Measurements from ENCODE around the gene VPREB1.
"Not testable (repeated sequence)": the region's sequence is repeated elsewhere in the genome, so short reads cannot be mapped to it uniquely, and the experiment has no call there.

The VPREB1 gene

DNA sequence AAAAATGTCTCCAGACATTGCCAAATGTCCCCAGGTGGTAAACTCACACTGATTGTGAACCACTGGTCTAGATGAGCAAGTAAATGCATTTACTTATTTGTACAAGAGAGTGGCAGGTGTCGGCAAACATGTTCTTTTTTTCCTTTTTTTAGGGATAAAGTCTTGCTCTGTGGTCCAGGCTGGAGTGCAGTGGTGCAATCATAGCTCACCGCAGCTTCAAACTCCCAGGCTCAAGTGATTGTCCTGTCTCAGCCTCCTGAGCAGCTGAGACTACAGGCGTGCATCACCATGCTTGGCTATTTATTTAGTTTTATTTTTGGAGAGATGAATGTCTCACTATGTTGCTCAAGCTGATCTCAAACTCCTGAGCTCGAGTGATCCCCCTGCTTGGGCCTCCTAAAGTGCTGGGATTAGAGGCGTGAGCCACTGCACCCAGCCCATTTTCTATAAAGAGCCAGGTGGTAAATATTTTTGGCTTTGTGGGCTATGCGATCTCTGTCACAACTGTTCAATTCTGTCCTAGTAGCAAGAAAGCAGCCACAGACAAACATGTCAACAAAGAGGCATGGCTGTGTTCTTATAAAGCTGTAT is 1.4 kb downstream of the VPREB1 start:
- no peak for DNase-seq (ENCODE audit: low read depth, low spot score)

DNA sequence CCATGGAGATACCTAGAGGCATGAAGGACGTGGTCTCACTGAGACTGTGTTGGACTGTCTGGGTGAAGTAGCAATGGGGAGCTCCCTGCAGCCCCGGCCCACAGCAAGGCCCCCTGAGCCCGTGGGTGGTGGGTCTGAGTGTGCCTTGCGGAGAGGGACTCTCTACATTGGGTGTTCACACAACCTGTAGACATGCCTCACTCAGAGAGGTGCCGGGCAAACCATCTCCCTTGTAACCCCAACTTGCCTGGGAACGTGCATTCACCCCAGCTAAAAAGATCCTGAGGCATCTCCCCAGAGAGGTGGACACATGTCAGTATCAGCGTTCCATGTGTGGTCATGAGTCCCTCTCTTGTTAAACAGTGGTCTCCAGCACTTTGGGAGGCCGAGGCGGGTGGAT is 2.1 kb downstream of the VPREB1 start:
- DNase-seq (ENCODE audit: low read depth, low spot score), result no peak

DNA sequence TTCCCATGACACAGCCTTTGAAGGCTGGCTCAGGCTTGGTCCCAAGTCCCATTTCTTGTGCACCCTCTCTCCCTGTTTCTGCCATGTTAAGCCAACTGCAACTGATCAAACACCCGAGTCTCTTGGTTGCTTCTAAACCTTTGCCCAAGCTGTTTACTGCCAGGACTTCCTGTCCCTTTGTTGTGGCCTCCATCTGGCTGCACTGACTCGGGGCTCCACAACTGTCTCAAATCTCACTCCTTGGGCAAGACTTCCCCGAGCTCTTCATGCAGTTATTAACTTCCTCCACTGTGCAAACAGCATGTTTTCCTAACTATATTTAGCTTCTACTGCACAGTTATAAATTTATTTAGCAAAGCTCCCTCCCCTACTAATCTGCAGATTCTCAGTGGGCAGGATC is 4.3 kb downstream of the VPREB1 start:
- DNase-seq (ENCODE audit: low read depth, low spot score), result no peak

DNA sequence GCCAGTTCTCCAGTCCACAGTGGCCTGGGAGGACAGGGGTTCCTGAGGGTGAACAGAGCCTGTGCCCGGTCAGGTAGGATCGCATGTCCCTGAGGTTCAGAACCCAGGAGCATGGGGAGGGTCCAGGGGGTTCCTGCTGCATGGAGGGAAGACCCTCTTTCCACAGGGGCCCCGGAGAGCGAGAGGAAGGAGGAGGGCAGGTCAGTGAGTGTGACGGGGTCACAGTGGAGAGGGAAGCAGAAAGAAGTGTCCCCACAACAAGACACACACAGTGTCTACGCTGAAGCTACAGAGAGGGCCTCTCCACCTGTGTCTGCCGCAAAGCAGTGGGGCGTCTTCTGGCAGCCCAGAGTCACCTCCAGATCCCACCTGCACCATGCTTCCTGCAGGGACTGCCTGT is 6.1 kb downstream of the VPREB1 start:
- DNase-seq (ENCODE audit: low read depth, low spot score), result not testable (repeated sequence)

DNA sequence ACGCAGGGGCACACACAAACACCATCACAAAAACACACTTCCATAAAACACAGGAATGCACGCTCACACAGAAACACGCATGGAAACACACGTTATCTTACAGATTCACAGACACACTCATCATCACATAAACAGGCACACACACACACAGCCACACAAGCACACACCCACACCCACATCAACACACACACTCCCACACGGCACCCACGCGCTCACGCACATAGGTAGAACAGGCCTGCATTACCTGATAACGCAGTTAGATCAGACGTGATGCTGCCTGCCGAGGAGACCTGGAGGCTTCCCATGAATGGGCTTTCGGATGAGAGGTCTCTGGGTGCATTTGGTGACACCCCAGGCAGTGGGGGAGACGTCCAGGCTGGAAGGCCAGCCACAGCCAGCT is 11.5 kb downstream of the VPREB1 start:
- not testable (repeated sequence) for DNase-seq (ENCODE audit: low read depth, low spot score)

DNA sequence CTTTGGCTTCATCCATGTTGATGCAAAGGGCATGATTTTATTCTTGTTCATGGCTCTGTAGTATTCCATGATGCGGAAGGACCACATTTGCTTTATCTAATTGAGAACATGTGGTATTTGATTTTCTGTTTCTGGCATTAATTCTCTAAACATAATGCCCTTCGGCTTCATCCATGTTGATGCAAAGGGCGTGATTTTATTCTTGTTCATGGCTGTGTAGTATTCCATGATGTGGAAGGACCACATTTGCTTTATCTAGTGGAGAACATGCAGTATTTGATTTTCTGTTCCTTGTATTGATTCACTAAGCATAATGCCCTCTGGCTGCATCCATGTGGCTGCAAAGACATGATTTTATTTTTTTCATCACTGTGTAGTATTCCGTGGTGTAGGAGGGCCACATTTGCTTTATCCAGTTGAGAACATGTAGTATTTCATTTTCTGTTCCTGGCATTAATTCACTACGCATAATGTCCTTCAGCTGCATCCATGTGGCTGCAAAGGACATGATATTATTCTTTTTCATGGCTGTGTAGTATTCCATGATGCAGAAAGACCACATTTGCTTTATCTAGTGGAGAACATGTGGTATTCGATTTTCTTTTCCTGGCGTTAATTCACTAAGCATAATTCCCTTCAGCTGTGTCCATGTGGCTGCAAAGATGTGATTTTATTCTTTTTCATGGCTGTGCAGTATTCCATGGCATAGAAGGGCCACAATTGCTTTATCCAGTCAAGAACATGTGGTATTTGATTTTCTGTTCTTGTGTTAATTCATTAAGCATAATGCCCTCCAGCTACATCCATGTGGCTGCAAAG is 14.2 kb downstream of the VPREB1 start:
- DNase-seq (ENCODE audit: low read depth, low spot score), result not testable (repeated sequence)

DNA sequence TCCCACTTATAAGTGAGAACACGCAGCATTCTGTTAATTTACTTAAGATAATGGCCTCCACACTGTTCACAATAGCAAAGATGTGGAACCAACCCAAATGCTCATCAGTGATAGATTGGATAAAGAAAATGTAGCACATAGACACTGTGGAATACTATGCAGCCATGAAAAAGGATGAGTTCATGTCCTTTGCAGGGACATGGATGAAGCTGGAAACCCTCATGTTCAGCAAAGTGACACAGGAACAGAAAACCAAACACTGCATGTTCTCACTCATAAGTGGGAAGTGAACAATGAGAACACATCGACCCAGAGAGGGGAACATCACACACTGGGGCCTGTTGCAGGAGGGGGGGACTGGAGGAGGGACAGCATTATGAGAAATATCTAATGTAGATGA is 15.6 kb downstream of the VPREB1 start:
- DNase-seq (ENCODE audit: low read depth, low spot score), result not testable (repeated sequence)

DNA sequence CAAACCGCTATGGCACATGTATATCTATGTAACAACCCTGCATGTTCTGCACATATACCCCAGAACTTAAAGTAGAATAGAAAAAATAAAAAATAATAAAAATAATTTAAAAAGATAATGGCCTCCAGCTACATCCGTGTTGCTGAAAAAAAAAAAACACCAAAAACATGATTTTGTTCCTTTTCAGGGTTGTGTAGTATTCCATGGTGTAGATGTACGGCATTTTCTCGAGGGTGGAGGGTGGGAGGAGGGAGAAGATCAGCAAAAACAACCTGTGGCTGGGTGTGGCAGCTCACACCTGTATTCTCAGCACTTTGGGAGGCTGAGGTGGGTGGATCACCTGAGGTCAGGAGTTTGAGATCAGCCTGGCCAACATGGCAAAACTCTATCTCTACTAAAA is 16.0 kb downstream of the VPREB1 start:
- not testable (repeated sequence) for DNase-seq (ENCODE audit: low read depth, low spot score)

DNA sequence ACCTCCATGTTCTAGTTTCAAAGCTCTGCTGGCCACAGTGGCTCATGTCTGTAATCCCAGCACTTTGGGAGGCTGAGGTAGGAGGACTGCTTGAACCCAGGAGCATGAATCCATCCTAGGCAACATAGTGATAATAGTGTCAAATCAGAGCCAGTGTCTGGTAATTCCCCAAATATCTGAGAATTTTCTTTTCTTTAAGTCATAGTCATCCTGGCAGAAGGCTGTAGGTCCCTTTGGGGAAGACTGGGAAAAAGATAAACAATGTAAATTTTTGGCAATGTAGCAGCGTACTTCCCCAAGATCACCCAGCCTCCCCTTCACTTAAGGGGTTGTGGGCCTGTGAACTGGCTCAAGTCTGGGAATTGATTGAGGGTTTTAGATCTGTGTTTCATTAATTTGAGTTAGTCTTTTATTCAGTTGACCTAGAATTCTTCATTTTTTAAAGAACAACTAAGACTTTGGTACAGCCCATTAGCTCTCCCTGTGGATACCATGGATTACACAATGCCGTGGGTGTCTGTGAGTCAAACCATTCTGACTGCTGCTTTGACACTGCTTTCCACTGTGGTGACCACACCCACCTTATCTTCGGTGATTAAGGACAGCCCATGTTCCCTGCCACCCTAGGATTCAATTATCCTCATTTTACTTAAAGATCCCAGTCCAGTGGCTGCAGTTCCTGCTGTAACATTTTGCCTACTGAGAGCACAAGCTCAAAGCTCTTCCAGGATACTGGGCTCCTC is 17.9 kb downstream of the VPREB1 start:
- not testable (repeated sequence) for DNase-seq (ENCODE audit: low read depth, low spot score)

DNA sequence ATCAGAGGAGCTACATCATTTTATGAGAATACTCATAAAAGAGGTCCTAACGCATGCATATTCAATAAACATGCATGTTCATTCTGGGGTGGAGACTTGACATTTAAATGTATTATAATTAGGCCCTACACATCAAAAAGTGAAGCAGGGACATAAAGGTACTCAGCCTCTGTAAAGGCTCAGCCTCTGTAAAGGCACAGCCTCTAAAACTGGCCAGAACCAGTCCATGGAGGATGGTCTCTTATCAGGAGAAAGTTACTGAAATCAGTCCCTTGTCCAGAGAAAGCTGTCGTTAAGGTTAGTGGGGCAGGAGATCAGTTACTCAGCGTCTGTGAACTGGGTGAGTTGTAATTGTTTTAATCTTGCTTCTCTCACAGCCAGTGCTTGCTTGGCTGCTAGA is 19.2 kb downstream of the VPREB1 start:
- not testable (repeated sequence) for DNase-seq (ENCODE audit: low read depth, low spot score)

DNA sequence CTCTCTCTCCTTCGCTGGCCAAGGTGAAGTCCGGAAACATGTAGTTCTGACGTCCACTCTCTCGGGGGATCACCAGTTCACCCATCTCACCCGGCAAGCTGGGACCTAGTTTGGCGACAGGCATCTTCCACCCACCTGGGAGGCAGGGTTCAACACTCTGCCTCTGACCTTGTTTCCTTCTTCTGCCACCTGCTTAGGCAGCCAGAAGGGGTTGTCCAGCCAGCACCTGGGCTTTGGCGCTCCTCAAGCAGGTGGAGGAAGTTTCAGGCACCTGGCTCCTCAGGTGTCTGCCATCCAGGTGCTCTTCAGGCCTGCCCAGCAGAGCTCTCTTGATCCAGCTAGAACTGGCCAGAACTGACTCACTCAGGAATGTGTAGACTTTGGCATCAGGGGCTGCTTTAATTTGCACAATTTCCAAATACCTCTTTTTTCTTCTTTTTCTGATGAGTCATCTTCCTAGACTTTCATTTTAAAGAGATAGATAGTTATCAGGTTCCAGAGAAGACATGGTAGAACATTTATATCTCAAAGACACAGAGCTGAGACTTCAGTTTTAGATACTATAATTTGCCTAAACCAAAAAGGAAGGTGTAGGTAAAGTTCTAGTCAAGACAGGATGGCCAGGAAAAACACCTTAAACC is 25.6 kb downstream of the VPREB1 start:
- DNase-seq (ENCODE audit: low read depth, low spot score), result not testable (repeated sequence)

DNA sequence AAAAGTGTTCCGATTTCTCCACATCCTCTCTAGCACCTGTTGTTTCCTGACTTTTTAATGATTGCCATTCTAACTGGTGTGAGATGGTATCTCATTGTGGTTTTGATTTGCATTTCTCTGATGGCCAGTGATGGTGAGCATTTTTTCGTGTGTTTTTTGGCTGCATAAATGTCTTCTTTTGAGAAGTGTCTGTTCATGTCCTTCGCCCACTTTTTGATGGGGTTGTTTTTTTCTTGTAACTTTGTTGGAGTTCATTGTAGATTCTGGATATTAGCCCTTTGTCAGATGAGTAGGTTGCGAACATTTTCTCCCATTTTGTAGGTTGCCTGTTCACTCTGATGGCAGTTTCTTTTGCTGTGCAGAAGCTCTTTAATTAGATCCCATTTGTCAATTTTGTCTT is 32.8 kb downstream of the VPREB1 start:
- DNase-seq (ENCODE audit: low read depth, low spot score), result not testable (repeated sequence)

DNA sequence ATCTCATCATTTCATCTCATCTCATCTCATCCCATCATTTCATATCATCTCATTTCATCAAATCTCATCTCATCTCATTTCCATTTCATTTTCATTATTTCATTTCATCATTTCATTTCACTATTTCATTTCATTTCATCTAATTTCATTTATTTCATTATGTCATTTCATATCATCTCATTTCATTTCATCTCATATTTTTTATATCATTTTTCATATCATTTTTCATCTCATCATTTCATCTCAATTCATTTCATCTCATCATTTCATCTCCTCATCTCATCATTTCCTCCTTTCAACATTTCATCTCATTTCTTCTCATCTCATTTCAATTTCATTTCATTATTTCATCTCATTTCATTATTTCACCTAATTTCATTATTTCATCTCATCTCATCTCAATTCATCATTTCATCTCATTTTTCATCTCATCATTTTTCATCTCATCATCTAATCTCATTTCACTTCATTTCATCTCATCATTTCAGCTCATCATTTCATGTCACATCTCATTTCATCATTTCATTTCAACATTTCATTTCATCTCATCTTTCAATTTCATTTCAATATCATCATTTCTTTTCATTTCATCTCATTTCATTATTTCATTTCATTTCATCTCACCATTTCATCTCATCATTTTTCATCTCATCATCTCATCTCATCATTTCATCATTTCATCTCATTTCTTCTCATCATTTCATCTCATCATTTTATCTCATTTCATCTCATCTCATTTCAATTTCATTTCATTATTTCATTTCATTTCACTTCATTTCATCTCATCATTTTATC is 40.6 kb downstream of the VPREB1 start:
- not testable (repeated sequence) for DNase-seq (ENCODE audit: low read depth, low spot score)

DNA sequence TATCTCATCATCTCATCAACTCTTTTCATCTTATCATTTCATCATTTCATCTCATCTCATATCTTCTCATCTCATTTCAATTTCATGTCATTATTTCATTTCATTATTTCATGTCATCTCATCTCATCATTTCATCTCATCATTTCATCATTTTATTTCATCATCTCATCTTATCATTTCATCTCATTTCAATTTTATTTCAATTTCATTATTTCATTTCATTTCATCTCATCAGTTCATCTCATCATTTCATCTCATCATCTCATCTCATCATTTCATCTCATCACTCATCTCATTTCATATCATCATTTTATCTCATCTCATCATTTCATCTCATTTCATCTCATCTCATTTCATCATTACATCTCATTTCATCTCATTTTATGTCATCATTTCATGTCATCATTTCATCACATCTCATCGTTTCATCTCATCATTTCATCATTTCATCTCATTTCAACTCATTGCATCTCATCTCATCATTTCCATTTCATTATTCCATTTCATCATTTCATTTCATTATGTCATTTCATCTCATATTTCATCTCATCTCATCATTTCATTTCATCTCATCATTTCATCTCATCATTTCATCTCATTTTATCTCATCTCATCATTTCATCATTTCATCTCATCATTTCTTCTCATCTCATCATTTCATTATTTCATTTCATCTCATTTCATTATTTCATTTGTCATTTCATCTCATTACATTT is 42.0 kb downstream of the VPREB1 start:
- not testable (repeated sequence) for DNase-seq (ENCODE audit: low read depth, low spot score)

DNA sequence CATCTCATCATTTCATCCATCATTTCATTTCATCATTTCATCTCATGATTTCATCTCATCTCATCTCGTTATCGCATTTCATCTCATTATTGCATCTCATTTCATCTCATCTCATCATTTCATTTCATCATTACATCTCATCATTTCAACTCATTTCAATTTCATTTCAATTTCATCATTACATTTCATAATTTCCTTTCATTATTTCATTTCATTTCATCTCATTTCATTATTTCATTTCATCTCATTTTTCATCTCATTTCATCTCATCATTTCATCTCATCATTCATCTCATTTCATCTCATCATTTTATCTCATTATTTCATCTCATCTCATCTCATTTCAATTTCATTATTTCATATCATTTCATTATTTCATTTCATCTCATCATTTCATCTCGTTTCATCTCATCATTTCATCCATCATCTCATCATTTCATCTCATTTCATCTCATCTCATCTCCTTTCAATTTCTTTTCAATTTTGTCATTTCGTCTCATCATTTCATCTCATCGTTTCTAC is 42.6 kb downstream of the VPREB1 start:
- DNase-seq (ENCODE audit: low read depth, low spot score), result not testable (repeated sequence)

DNA sequence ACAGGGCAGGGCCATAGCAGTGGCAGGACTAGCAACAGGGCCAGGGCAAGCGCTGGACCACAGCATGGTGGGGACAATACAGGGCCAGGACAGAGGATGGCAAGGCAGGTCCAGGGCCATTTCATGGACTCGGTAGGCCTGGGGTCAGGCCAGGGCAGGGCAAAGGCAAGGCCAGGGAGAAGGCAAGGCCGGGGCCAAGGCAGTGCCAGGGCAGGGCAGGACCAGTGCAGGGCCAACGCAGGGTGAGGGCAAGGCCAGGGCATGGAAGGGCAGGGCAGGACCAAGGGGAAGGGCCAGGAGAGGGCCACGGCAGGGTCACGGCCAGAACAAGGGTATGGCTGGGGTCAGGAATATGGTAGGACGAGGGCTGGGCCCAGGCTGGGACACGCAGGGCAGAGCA is 45.1 kb downstream of the VPREB1 start:
- not testable (repeated sequence) for DNase-seq (ENCODE audit: low read depth, low spot score)

DNA sequence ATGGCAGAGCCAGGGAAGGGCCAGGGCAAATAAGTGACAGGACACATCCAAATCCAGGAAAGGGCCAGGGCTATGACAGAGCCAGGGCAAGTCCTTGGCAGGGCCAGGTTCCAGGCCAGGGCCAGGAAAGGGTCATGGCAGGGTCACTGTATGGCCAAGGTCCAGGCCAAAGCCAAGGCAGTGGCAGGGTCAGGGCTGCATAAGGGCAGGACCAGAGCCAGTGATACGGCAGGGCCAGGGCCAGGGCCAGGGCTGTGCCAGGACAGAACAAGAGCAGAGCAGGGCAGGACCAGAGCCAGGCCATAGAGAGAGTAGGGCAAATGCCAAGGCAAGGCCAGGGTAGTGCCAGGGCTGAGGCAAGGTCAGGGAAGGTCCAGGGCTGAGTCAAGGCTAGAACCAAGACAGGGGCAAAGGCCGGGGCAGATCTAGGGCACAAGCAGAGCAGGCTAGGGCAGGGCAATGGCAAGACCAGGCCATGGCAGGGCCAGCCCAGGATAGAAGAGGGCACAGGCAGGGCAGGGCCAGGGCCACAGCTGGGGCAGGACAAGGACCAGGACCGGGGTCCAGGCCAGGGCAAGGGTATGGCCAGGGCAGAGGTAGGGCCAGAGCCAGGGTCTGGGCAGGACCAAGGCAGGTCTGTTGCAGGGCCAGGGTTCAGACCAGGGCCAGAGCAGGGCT is 46.7 kb downstream of the VPREB1 start:
- DNase-seq (ENCODE audit: low read depth, low spot score), result not testable (repeated sequence)

DNA sequence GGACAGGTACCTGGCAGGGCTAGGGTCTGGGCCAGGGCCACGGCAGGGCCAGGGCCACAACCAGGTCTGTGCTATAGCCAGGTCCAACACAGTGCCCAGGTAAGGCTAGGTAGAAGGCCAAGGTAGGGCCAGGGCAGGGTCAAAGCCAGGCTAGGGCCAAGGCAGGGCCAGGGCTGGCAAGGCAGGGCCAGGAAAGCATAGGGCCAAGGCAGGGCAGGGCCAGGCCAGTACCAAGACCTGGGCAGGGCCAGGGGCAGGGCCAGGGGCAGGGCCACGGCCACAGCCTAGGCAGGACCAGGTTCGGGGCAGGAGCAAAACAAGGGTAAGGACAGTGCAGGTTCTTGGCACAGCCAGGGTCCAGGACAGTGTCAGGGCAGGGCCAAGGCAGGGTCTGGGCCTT is 48.1 kb downstream of the VPREB1 start:
- not testable (repeated sequence) for DNase-seq (ENCODE audit: low read depth, low spot score)

DNA sequence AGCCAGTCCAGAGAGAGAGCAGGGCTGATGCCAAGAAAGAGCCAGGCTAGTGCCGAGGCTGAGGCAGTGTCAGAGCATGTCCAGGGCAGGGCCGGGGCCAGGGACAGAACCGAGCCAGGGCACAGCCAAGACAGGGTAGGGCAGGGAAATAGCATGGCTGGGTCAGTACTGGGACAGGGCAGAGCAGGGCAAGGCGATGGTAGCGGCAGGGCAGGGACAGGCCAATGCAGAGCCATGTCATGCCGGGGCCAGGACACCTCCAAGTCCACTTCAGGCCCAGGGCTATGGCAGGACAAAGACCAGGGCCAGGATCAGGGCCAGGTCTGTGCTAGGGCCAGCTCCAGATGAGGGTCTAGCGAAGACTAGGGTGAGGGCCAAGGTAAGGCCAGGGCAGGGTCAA is 48.9 kb downstream of the VPREB1 start:
- DNase-seq (ENCODE audit: low read depth, low spot score), result not testable (repeated sequence)

DNA sequence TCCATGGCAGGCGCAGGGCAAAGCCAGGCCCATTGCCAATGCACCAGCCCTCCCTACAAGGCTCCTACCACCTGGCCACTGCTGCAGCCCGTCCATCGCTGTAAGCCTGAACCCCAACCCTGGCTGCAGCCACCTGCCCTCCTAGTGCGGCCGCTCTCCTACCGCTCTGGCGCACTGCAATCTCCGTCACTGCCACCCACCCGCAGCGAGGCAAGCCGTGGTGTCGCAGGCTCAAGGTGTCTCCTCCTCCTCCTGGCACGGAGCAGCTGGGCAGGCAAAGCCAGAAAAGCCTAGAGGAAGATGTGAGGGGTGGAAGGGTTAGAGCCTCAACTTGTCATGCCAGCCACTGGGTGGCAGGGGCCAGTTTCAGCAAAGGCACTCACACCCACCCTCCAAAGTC is 50.1 kb downstream of the VPREB1 start:
- not testable (repeated sequence) for DNase-seq (ENCODE audit: low read depth, low spot score)
